PFSK-1 (cell line): ENCODE data around the gene SH2D5.

Experiments used
- FOXP2 ChIP-seq: optimal IDR thresholded peaks from 2 replicates; pipeline ENCODE3; 2011; ENCODE audit warnings: borderline replicate concordance, control low read depth, inconsistent platforms; ENCODE audit not compliant: insufficient read depth; ENCODE audit errors: extremely low read length, extremely low read depth
- POLR2AphosphoS5 ChIP-seq: IDR thresholded peaks from 2 replicates; pipeline ENCODE4 v1.6.1; 2012; ENCODE audit warnings: low read depth, mild to moderate bottlenecking, control low read depth, low read length, moderate library complexity
- SIN3A ChIP-seq: IDR thresholded peaks from 2 replicates; pipeline ENCODE4 v1.6.1; 2012; ENCODE audit warnings: mild to moderate bottlenecking, low read length, moderate library complexity, borderline replicate concordance; ENCODE audit not compliant: insufficient read depth
- TAF1 ChIP-seq: IDR thresholded peaks from 2 replicates; pipeline ENCODE4 v1.6.1; 2012; ENCODE audit warnings: low read length, control low read depth, borderline replicate concordance; ENCODE audit not compliant: insufficient read depth
- TF ChIP-seq, protein P1 (sequence below), 2 experiments: IDR thresholded peaks; 2 replicates each; pipeline versions ENCODE4 v1.6.1 to v1.8.0; 2011 to 2012; ENCODE audit warnings: low read depth in 2 of 2, low read length in 2 of 2, control low read depth in 1 of 2, inconsistent platforms in 1 of 2, mild to moderate bottlenecking in 1 of 2, moderate library complexity in 1 of 2; ENCODE audit not compliant: insufficient read depth in 1 of 2

DNA sequence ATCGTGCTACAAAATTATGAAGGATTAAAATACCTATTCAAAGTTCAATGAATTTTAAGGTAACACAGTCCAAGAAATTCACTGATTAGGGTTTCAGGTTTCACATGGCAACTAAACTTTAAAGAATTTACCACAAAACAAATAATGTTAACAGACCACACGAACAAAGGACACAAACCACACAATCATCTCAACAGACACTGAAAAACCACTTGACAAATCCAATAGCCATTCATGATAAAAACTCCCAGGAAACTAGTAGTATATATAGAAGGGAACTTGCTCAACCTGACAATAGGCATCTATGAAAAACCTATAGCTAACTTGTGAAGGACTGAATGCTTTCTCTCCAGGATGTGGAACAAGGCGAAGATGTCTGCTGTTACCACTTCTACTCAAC lies 21.1 kb upstream of the SH2D5 start:
- TF ChIP-seq, protein P1, sequence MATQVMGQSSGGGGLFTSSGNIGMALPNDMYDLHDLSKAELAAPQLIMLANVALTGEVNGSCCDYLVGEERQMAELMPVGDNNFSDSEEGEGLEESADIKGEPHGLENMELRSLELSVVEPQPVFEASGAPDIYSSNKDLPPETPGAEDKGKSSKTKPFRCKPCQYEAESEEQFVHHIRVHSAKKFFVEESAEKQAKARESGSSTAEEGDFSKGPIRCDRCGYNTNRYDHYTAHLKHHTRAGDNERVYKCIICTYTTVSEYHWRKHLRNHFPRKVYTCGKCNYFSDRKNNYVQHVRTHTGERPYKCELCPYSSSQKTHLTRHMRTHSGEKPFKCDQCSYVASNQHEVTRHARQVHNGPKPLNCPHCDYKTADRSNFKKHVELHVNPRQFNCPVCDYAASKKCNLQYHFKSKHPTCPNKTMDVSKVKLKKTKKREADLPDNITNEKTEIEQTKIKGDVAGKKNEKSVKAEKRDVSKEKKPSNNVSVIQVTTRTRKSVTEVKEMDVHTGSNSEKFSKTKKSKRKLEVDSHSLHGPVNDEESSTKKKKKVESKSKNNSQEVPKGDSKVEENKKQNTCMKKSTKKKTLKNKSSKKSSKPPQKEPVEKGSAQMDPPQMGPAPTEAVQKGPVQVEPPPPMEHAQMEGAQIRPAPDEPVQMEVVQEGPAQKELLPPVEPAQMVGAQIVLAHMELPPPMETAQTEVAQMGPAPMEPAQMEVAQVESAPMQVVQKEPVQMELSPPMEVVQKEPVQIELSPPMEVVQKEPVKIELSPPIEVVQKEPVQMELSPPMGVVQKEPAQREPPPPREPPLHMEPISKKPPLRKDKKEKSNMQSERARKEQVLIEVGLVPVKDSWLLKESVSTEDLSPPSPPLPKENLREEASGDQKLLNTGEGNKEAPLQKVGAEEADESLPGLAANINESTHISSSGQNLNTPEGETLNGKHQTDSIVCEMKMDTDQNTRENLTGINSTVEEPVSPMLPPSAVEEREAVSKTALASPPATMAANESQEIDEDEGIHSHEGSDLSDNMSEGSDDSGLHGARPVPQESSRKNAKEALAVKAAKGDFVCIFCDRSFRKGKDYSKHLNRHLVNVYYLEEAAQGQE (IDR thresholded peaks at IDR 0.05; ENCODE audit: insufficient read depth in 1 of 2, low read depth in 2 of 2, low read length in 2 of 2), result no peak
- TF ChIP-seq POLR2AphosphoS5 (no peak), SIN3A (no peak), TAF1 (no peak), FOXP2 (no peak)
